ENCODE data around the gene ABCG1. TPM values are rescaled to one million over a fixed set of nuclear protein-coding genes. Genes with fewer than 3 reads are reported as not detected.
"Not testable (repeated sequence)": the region's sequence is repeated elsewhere in the genome, so short reads cannot be mapped to it uniquely, and the experiment has no call there.

The ABCG1 gene
- polyA plus RNA-seq, 1 donor, result 10.2 TPM

DNA sequence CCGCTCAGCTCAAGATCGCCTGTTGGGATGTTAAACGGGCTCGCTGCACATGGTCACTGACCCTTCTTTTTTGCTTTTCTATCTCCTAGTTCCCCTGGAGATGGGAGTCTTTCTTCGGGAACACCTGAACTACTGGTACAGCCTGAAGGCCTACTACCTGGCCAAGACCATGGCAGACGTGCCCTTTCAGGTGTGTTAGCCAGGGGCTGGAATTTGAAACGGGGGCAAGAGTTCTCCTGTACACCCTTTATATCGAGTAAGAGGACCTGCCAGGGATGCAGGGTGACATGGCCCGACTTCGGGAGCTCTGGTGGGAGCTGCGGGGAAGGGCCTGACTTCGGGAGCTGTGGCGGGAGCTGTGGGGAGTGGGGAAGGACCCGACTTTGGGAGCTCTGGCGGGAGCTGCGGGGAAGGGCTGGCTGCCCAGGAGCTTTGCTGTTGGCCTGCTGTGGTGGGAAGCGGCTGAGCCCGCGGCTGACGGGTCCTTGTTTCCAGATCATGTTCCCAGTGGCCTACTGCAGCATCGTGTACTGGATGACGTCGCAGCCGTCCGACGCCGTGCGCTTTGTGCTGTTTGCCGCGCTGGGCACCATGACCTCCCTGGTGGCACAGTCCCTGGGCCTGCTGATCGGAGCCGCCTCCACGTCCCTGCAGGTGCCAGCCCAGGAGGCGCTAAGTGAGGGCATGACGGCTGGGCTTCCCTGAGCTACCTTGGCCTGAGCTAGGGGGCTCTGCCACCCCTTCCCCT lies 72.2 kb downstream of the ABCG1 start:
- no peak for DNase-seq

DNA sequence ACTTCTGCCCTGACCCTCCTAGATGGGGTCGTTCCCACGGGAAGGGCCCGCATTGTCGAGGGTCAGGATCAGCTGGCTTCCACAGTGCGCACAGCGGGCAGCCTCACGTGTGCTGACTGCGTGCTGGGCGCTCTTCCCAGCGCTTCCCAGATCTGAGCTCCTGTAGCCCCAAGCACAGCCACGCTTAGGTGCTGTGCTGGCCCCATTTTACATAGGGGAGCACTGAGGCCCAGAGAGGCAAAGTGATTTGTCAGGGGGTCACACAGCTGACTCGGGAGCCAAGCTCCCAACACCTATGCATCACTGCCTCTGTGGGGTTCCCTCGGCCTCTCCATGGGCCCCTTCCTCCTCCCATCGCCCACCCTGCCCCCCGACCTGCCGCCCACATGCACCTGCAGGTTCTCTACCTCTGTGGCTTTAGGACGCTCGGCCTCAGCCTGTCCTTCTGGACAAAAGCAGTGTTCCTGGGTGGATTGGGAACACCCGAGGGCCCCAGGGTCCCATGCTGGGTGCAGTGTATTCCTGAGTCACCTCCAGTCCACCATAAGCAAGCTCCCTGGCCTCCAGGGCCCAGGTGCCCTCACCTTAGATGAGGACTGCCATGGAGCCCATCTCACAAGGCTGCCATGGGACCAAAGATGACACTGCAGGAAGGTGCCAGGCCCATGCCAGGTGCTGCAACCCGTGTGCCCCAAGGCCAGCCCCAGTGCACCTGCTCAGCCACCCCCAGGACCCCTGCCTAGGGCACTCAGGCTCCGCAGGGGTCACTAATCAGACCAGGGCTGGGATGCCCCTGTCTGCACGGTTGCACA lies 73.0 kb downstream of the ABCG1 start:
- no peak for DNase-seq

DNA sequence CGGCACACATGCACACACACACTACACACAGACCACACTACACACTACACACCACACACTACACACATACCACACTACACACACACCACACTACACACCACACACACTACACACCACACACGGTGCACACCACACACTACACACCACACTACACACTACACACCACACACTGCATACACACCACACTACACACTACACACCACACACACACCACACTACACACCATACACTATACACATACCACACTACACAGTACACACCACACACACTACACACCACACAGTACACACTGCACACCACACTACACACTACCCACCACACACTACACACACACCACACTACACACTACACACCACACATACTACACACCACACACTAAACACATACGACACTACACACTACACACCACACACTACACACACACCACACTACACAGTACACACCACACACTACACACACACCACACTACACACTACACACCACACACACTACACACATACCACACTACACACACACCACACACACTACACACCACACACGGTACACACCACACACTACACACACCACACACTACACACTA lies 73.7 kb downstream of the ABCG1 start:
- not testable (repeated sequence) for DNase-seq

GRCh38 chr21:42293649-42294272 lies 74.8 kb downstream of the ABCG1 start:
- no peak for DNase-seq

GRCh38 chr21:42294273-42294880 lies 75.4 kb downstream of the ABCG1 start:
- no peak for DNase-seq

DNA sequence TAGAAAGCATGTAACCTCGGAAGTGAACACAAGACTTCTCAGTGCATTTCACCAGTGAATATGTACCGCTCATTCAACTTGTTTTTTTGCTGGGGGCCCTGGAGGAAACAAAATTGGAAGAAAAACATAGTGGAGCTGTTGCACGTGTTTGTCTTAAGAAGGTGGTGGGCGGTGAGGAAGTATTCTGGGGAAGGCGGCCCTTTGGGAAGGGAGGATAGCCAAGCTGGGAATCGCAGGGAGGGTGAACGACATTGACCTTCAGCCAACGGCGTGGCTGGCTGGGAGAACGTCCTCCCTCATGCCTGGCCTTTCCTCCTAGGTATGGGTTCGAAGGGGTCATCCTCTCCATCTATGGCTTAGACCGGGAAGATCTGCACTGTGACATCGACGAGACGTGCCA lies 76.9 kb downstream of the ABCG1 start:
- DNase-seq, result no peak

- no peak for DNase-seq
Observed at GRCh38 chr21:42296501-42296900, 77.6 kb downstream of the ABCG1 start.

DNA sequence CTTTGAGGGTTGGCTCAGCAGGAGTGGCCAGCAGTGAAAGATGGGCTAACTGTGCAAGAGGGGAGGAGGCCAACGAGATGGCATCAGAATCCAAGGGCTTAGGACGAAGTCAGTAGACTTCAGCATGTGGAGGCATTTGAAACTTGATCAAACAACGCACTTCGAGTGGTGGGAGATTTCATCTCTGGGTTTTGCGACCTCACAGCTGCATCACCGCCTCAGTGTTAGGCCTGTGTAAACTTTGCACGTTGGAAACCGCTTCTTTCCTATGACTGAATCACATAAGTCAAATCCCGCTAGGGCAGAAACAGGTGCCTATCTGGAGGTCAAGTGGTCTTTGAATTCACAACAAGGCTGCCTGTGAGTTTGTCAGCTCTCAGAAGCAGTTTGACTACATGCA lies 78.4 kb downstream of the ABCG1 start:
- no peak for DNase-seq

- no peak for DNase-seq
Observed at GRCh38 chr21:42298237-42298636, 79.3 kb downstream of the ABCG1 start.

DNA sequence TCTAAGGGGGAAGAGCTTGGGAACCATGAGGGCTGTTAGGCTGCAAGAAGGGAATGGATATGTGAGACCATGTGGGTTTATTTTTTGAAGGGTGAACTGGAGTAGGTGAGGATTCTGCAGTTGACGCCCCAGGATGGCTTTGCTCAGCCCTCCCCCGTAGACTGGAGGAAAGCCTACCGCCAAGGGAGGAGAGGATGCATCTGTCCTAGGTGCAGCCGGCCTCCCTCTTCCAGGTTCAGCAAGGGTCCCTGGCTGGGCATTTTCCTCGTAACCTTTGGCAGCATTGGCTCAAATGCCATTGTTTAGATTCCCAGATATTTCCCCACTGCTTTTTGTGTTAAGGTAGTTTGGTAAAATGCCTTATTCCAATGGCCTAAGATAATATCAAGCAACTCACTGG lies 79.7 kb downstream of the ABCG1 start:
- DNase-seq, result no peak

DNA sequence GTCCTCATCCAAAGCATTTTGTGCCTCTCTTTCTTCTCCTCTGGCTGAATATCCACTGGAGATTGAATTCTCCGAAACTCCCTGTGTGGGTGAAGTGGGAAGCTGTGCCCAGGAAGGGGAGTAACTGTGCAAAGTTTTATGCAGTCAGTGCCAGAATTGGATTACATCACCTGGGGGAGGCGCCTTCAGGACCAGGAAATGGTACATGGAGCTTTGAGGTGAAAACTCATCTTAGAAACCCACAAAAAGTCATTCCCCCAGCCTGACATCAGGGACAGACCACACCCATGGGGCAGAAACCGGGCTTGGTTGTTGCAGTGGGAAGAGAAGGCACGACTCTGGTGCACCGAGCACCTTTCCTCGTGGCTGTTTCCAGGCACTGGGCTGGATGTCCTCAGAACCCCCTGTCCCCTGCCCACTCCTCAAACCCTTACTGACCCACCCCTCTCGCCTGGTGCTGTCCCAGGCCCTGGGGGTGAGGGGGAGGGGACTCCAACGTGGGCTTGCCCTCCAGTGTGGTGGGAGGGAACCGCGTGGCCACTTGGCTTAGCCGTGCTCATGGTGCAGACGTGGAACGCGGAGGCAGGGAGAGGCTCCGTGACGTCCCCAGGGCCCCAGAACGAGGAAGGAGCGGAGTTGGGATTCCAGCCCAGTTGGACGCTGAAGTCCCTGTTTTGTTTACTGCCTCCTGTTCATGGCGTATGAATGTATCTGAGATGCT lies 80.5 kb downstream of the ABCG1 start:
- no peak for DNase-seq

- DNase-seq, result no peak
Observed at GRCh38 chr21:42300045-42300583, 81.2 kb downstream of the ABCG1 start.

DNA sequence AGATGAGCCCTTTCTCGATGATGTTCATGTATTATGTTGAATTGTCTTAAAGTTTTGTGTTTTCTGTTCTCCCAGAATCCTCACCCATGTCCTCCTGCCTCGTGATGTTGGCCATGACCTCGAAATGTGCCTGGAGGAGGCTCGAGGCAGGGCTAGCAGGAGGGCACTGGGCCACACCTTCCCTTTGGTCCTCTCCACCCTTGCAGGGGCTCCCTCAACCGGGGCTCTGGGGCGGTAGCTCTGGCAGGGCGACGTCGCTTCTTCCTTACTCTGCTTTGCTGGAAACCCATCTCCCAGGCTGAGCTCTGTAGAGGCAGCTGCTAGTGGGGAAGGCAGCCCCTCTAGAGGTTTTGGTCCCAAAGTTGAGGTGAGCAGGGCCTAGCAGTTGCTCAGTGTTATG lies 82.0 kb downstream of the ABCG1 start:
- DNase-seq, result no peak

- no peak for DNase-seq
Observed at GRCh38 chr21:42301371-42302075, 82.6 kb downstream of the ABCG1 start.

DNA sequence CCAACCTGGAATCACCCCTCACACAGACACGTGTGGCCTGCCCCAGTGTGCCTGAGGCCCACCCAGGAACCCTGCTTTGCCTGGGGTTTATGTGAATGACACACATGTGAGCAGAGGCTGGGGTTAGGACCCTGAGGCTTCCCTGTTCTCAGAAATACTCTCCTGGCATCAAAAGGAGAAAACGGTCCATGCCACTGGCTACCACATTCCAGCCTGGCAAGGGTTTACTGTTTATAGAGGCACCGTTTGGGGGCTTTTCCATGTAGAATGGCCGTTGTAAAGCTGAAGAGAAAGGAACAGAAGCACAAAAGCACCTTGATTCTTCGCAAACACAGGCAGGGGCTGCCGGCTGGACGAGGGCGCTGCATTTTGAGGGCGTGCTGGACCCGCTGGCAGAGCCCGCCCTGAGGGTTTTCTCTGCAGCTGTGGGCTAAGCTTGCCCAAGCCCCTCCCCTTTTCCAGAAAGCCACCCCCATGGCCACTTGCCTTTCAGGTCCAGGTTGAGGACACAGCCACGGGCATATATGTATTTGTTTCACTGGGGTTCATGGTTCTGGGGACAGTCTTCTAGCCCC lies 83.2 kb downstream of the ABCG1 start:
- DNase-seq, result no peak

DNA sequence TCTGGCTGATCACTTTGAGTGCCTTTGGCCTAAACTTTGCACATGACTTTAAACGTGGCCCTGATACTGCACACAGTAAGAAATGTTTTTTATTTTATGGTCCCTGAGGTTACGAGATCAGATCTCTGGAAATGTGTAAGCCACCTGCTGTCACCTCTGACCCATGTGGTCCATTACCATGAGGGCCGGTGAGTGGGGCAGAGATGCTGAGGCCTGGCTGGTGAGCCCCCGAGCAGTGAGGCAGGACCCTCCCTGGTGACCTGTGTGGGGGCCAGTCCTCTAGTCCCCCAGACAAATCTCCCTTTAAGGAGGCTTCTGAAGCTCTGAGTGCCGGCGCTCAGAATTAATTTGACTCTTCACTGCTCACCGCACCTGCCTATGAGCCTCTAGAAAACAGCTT lies 83.9 kb downstream of the ABCG1 start:
- no peak for DNase-seq

GRCh38 chr21:42303443-42303842 lies 84.5 kb downstream of the ABCG1 start:
- no peak for DNase-seq

DNA sequence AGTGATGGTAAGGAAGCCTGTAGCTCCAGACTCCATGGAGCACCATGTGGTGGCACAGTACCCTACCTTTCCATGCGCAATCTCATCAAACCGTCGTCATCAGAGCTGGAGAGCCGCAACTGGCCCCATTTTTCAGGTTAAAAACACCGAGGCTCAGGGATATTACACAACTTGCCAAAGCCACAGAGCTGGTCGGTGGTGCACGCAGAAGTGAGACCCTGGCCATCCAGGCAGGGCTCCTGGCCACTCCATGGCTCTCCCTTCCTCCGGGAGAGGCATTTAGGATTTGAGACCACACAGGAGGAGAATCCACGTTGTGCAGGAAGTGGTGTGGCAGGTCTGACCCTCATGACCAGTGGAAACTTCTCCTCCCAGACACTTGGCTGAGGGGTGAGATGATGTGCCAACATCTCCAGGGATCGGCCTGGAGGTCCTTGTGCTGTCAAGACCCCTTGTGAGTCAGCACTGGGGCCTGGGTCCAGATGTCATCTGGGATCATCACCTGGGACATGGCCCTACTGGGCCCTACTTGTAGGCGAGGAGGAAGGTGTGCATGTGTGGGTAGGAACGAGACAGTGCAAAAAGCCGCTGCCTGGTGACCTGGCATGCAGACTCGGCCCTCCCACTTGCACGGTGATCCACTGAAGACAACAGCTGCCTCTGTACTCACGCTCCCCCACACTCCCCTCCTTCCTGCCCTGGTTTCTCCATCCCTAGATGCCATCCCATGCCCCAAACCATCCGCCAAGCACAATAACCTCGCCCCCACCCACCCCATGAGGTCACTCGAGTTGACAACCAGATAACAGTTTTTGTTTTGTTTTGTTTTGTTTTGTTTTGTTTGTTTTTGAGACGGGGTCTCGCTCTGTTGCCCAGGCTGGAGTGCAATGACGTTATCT lies 85.9 kb downstream of the ABCG1 start:
- DNase-seq, result no peak

GRCh38 chr21:42305707-42306147 lies 86.8 kb downstream of the ABCG1 start:
- no peak for DNase-seq
